ENCODE data around the gene ABCG5.

- TF ChIP-seq POLR2A (IDR thresholded peaks at IDR 0.05) (no peak), CTCF (IDR thresholded peaks at IDR 0.05 in 4 of 5, conservative IDR thresholded peaks at IDR 0.05 in 1 of 5) (no peak)
These were observed 46.0 kb upstream of the ABCG5 start for GRCh38 chr2:43884689-43885088.
